HepG2 (cell line): Measurements from ENCODE around the gene RNF40. TPM values are rescaled to one million over a fixed set of nuclear protein-coding genes. Genes with fewer than 3 reads are reported as not detected.

Experiments used
- ATAD3A ChIP-seq: sonication (generic); formaldehyde crosslinking; IDR thresholded peaks from 2 replicates; pipeline ENCODE4 v1.4.0; 2020; ENCODE audit warnings: missing genetic modification reagents
- GATAD1 ChIP-seq: IDR thresholded peaks from 2 replicates; pipeline ENCODE4 v1.6.1; 2016; ENCODE audit warnings: missing genetic modification reagents, missing compliant biosample characterization
- GATAD2A ChIP-seq: IDR thresholded peaks from 2 replicates; pipeline ENCODE4 v1.6.1; 2016
- HOXA3 ChIP-seq: sonication (generic); formaldehyde crosslinking; IDR thresholded peaks from 2 replicates; pipeline ENCODE4 v1.5.0; 2020; ENCODE audit warnings: missing genetic modification reagents
- MED8 ChIP-seq: sonication (generic); formaldehyde crosslinking; IDR thresholded peaks from 2 replicates; pipeline ENCODE4 v1.8.1; 2023; ENCODE audit warnings: mild to moderate bottlenecking, missing genetic modification reagents; ENCODE audit not compliant: insufficient replicate concordance
- MTA1 ChIP-seq: sonication (generic); formaldehyde crosslinking; IDR thresholded peaks from 2 replicates; pipeline ENCODE4 v1.4.0; 2020; ENCODE audit warnings: missing genetic modification reagents, mild to moderate bottlenecking, borderline replicate concordance
- MXI1 ChIP-seq: IDR thresholded peaks from 3 replicates; pipeline ENCODE4 v1.6.1; 2012; ENCODE audit warnings: low read depth, low read length, inconsistent platforms, borderline replicate concordance
- NCOA2 ChIP-seq: sonication (generic); formaldehyde crosslinking; IDR thresholded peaks from 2 replicates; pipeline ENCODE4 v1.8.0; 2022; ENCODE audit warnings: inconsistent platforms
- PHF5A ChIP-seq: IDR thresholded peaks from one replicate; pipeline ENCODE4 v1.6.1; 2018; ENCODE audit warnings: low read depth, missing genetic modification reagents; ENCODE audit not compliant: unreplicated experiment
- RFXANK ChIP-seq: IDR thresholded peaks from 2 replicates; pipeline ENCODE4 v1.6.1; 2016
- SALL2 ChIP-seq: sonication (generic); formaldehyde crosslinking; IDR thresholded peaks from 2 replicates; pipeline ENCODE4 v1.8.1; 2023; ENCODE audit warnings: mild to moderate bottlenecking, missing genetic modification reagents, inconsistent platforms
- TCF12 ChIP-seq, 2 experiments: fragments of 450-650 bp in 1 of 2; sonication (generic) in 1 of 2; formaldehyde crosslinking in 1 of 2; IDR thresholded peaks; 2 replicates each; pipeline versions ENCODE4 v1.6.1 to v1.8.0; 2017 to 2022; ENCODE audit warnings: antibody characterized with exemption in 1 of 2, mild to moderate bottlenecking in 1 of 2, missing genetic modification reagents in 1 of 2, moderate library complexity in 1 of 2
- TEAD3 ChIP-seq: optimal IDR thresholded peaks from 2 replicates; pipeline ENCODE3; 2016; ENCODE audit warnings: borderline replicate concordance
- TOPORS ChIP-seq: sonication (generic); formaldehyde crosslinking; IDR thresholded peaks from 2 replicates; pipeline ENCODE4 v1.8.0; 2023; ENCODE audit warnings: mild to moderate bottlenecking, missing genetic modification reagents
- ZFX ChIP-seq: sonication (generic); formaldehyde crosslinking; IDR thresholded peaks from 2 replicates; pipeline ENCODE4 v1.4.0; 2020; ENCODE audit warnings: mild to moderate bottlenecking, low read depth, missing genetic modification reagents, moderate library complexity
- ZNF124 ChIP-seq: sonication (generic); formaldehyde crosslinking; IDR thresholded peaks from 2 replicates; pipeline ENCODE4 v1.4.0; 2020; ENCODE audit warnings: missing genetic modification reagents
- ZNF256 ChIP-seq: sonication (generic); formaldehyde crosslinking; conservative IDR thresholded peaks from 2 replicates; pipeline ENCODE4 v1.4.0; 2020; ENCODE audit warnings: missing genetic modification reagents
- ZNF430 ChIP-seq: sonication (generic); formaldehyde crosslinking; IDR thresholded peaks from 2 replicates; pipeline ENCODE4 v1.9.0; 2021; ENCODE audit warnings: mild to moderate bottlenecking, missing genetic modification reagents
- ZNF558 ChIP-seq: sonication (generic); formaldehyde crosslinking; IDR thresholded peaks from 2 replicates; pipeline ENCODE4 v1.9.0; 2022; ENCODE audit warnings: mild to moderate bottlenecking, missing genetic modification reagents, borderline replicate concordance
- ZNF577 ChIP-seq: sonication (generic); formaldehyde crosslinking; IDR thresholded peaks from 2 replicates; pipeline ENCODE4 v1.4.0; 2020; ENCODE audit warnings: mild to moderate bottlenecking, low read depth, missing genetic modification reagents, borderline replicate concordance
- ZNF749 ChIP-seq: sonication (generic); formaldehyde crosslinking; IDR thresholded peaks from 2 replicates; pipeline ENCODE4 v1.8.0; 2022; ENCODE audit warnings: mild to moderate bottlenecking, missing genetic modification reagents, moderate library complexity, borderline replicate concordance
- ZNF816 ChIP-seq: sonication (generic); formaldehyde crosslinking; IDR thresholded peaks from 2 replicates; pipeline ENCODE4 v1.8.0; 2022; ENCODE audit warnings: missing genetic modification reagents, mild to moderate bottlenecking, borderline replicate concordance
- ZZZ3 ChIP-seq: sonication (generic); formaldehyde crosslinking; IDR thresholded peaks from 2 replicates; pipeline ENCODE4 v1.4.0; 2020; ENCODE audit warnings: missing genetic modification reagents, mild to moderate bottlenecking, borderline replicate concordance
- polyA plus RNA-seq, 8 experiments: library from polyadenylated mRNA; depleted of rRNA in 3 of 8; stranded (reverse) in 7 of 8; unstranded in 1 of 8; fragments of >200 nt; fragmentation: Illumina TruSeq in 4 of 8; extraction: Trizol in 4 of 8; gene quantifications; 2 replicates each; pipeline versions ENCODE4 v1.2.1 to v1.2.3, GENCODE V29; 2011 to 2016; ENCODE audit warnings: low read depth in 4 of 8, missing spikeins in 1 of 8, mixed read lengths in 1 of 8; ENCODE audit not compliant: insufficient read depth in 1 of 8
- total RNA-seq, 5 experiments: library from RNA; depleted of rRNA; stranded (reverse); fragments of >200 nt; fragmentation: Illumina TruSeq; extraction: Trizol; gene quantifications; 2 replicates each; pipeline ENCODE4 v1.2.3, GENCODE V29; 2016; ENCODE audit warnings: low read depth in 1 of 5
- TF ChIP-seq, protein P1 (sequence below): sonication (generic); formaldehyde crosslinking; IDR thresholded peaks from 2 replicates; pipeline ENCODE4 v1.4.0; 2020; ENCODE audit warnings: mild to moderate bottlenecking, missing genetic modification reagents, borderline replicate concordance
- TF ChIP-seq, protein P2 (sequence below): sonication (generic); formaldehyde crosslinking; IDR thresholded peaks from 2 replicates; pipeline ENCODE4 v1.4.0; 2020; ENCODE audit warnings: mild to moderate bottlenecking, low read depth, missing genetic modification reagents
- TF ChIP-seq, protein P3 (sequence below): sonication (generic); formaldehyde crosslinking; IDR thresholded peaks from 2 replicates; pipeline ENCODE4 v1.4.0; 2020; ENCODE audit warnings: missing genetic modification reagents
- TF ChIP-seq, protein P4 (sequence below): sonication (generic); formaldehyde crosslinking; IDR thresholded peaks from 2 replicates; pipeline ENCODE4 v1.4.0; 2020; ENCODE audit warnings: missing genetic modification reagents, borderline replicate concordance

The RNF40 gene
- total and polyA plus RNA-seq, 2 of the 13 experiments (the other 11 are each of a cell fraction or from before 2014, with no cell fraction given): 84.0 to 85.6 TPM

DNA sequence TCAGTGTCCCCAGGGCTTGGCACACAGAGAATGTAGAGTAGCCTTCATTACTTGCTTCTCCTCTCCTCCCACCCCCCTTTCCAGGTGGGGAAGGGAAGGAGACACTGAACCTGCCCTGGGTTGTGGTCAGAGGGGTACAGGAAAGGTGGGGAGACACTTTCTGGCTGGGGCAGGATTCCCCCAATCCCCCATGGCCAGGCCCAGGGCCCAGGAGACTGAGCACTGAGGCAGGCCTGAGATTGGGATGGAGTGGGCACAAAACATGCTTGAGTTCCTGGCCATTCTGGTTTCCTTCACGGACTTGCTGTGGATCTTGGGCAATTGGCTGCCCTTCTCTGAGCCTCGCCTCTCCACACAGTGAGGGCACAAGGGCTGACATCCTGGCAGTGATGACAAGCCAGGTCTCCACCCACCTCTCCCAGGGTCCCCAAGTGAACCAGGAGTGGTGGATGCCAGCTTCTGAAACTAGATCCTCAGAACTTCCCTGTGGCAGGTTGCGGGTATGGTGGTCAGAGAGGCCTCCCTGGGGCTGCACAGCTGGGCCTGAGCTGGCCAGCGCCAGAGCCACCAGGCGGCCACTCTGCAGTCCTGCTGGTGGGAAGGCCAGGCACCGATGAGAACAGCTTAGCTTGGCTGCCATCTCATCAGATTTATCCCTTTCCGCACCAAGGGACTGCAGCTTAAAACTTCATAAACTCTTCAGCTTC, 15.6 kb downstream of the RNF40 start (continued):
- TF ChIP-seq MTA1 (CRISPR knock-in tag) (peak; percentile 59; the same call in 1 of the 2 replicates), GATAD1 (CRISPR knock-in tag) (no peak), ZNF124 (CRISPR knock-in tag) (no peak), ZNF749 (CRISPR knock-in tag) (no peak), TOPORS (CRISPR knock-in tag) (no peak), ZNF816 (no peak), ZNF577 (CRISPR knock-in tag) (no peak), TEAD3 (CRISPR knock-in tag) (no peak), ZZZ3 (CRISPR knock-in tag) (no peak), ZNF558 (CRISPR knock-in tag) (no peak), ZNF256 (CRISPR knock-in tag) (peak; percentile 82; the same call in 1 of the 2 replicates), SALL2 (CRISPR knock-in tag) (no peak), ATAD3A (CRISPR knock-in tag) (no peak), TCF12 (IDR thresholded peaks at IDR 0.05) (no peak), TCF12 (CRISPR knock-in tag; IDR thresholded peaks at IDR 0.05) (no peak), NCOA2 (CRISPR knock-in tag) (no peak), RFXANK (CRISPR knock-in tag) (no peak), GATAD2A (CRISPR knock-in tag) (no peak), PHF5A (CRISPR knock-in tag) (no peak), ZFX (CRISPR knock-in tag) (peak; percentile 35; the same call in 1 of the 2 replicates), ZNF430 (CRISPR knock-in tag) (no peak), MED8 (peak; percentile 30), HOXA3 (peak; percentile 54; the same call in 1 of the 2 replicates), MXI1 (no peak)
- TF ChIP-seq, protein P1, sequence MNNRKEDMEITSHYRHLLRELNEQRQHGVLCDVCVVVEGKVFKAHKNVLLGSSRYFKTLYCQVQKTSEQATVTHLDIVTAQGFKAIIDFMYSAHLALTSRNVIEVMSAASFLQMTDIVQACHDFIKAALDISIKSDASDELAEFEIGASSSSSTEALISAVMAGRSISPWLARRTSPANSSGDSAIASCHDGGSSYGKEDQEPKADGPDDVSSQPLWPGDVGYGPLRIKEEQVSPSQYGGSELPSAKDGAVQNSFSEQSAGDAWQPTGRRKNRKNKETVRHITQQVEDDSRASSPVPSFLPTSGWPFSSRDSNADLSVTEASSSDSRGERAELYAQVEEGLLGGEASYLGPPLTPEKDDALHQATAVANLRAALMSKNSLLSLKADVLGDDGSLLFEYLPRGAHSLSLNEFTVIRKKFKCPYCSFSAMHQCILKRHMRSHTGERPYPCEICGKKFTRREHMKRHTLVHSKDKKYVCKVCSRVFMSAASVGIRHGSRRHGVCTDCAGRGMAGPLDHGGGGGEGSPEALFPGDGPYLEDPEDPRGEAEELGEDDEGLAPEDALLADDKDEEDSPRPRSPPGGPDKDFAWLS (CRISPR knock-in tag): no peak
- TF ChIP-seq, protein P2, sequence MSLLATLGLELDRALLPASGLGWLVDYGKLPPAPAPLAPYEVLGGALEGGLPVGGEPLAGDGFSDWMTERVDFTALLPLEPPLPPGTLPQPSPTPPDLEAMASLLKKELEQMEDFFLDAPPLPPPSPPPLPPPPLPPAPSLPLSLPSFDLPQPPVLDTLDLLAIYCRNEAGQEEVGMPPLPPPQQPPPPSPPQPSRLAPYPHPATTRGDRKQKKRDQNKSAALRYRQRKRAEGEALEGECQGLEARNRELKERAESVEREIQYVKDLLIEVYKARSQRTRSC (CRISPR knock-in tag): no peak
- TF ChIP-seq, protein P3, sequence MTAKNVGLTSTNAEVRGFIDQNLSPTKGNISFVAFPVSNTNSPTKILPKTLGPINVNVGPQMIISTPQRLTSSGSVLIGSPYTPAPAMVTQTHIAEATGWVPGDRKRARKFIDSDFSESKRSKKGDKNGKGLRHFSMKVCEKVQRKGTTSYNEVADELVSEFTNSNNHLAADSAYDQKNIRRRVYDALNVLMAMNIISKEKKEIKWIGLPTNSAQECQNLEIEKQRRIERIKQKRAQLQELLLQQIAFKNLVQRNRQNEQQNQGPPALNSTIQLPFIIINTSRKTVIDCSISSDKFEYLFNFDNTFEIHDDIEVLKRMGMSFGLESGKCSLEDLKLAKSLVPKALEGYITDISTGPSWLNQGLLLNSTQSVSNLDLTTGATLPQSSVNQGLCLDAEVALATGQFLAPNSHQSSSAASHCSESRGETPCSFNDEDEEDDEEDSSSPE (CRISPR knock-in tag): no peak
- TF ChIP-seq, protein P4, sequence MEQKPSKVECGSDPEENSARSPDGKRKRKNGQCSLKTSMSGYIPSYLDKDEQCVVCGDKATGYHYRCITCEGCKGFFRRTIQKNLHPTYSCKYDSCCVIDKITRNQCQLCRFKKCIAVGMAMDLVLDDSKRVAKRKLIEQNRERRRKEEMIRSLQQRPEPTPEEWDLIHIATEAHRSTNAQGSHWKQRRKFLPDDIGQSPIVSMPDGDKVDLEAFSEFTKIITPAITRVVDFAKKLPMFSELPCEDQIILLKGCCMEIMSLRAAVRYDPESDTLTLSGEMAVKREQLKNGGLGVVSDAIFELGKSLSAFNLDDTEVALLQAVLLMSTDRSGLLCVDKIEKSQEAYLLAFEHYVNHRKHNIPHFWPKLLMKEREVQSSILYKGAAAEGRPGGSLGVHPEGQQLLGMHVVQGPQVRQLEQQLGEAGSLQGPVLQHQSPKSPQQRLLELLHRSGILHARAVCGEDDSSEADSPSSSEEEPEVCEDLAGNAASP: no peak
